Fibroblast of pulmonary artery (primary cell): ENCODE results near the gene BSN.

Source experiments
- DNase-seq: peaks from one replicate; pipeline ENCODE4 v3.0.0-alpha.2; 2010; ENCODE audit warnings: low read depth
- H3K4me3 ChIP-seq: replicated peaks from 2 replicates; pipeline ENCODE4 v1.5.1; 2011; ENCODE audit warnings: low read depth, mild to moderate bottlenecking, control low read depth, low read length, moderate library complexity
- TF ChIP-seq, protein P1 (sequence below): IDR thresholded peaks from 2 replicates; pipeline ENCODE4 v1.5.1; 2011; ENCODE audit warnings: mild to moderate bottlenecking, control low read depth, low read length, inconsistent platforms; ENCODE audit errors: missing control alignments

Gene BSN

DNA sequence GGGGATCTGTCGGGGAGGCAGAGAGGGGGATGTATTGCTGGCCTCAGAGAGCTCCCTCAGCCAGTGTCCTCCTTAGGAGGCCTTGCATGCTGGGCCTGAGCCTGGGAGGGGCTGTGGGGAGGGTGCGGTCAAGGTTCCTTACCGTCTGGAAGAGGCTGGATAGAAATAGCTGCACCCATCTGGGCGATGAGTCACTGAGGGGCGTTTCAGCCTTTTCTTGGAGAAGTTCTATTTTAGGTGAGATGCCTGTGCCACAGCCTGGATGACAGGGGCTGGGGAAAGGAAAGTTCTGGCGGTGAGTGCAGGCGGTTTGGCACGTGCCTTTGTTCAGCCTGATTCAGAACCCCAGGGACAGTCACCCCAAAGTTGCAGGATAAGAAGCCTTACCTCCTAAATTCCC lies 84.2 kb downstream of the BSN start:
- DNase-seq: peak; percentile 34
- TF ChIP-seq, protein P1, sequence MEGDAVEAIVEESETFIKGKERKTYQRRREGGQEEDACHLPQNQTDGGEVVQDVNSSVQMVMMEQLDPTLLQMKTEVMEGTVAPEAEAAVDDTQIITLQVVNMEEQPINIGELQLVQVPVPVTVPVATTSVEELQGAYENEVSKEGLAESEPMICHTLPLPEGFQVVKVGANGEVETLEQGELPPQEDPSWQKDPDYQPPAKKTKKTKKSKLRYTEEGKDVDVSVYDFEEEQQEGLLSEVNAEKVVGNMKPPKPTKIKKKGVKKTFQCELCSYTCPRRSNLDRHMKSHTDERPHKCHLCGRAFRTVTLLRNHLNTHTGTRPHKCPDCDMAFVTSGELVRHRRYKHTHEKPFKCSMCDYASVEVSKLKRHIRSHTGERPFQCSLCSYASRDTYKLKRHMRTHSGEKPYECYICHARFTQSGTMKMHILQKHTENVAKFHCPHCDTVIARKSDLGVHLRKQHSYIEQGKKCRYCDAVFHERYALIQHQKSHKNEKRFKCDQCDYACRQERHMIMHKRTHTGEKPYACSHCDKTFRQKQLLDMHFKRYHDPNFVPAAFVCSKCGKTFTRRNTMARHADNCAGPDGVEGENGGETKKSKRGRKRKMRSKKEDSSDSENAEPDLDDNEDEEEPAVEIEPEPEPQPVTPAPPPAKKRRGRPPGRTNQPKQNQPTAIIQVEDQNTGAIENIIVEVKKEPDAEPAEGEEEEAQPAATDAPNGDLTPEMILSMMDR: no peak
- H3K4me3 ChIP-seq: no peak overlapping the region

DNA sequence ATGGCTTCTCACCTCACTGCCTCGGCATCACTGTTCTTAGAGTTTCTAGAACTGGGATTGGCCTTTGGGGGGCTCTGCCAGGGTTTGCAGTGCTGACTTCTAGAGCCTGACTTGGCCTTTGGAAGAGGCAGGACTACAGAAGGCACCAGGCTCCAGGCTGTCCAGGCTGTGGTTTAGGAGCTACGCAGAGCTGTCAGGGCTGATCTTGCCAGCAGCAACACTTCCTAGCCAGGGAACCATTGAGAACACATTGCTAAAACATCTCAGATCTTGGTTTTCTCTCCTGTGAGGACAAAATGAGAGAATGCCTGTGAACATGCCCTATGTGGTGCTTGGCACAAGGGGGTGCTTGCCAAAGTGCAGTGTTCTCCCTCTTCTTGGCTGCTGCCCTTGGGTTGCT lies 85.3 kb downstream of the BSN start:
- H3K4me3 ChIP-seq: no peak overlapping the region
- TF ChIP-seq, protein P1: no peak
- no peak for DNase-seq

DNA sequence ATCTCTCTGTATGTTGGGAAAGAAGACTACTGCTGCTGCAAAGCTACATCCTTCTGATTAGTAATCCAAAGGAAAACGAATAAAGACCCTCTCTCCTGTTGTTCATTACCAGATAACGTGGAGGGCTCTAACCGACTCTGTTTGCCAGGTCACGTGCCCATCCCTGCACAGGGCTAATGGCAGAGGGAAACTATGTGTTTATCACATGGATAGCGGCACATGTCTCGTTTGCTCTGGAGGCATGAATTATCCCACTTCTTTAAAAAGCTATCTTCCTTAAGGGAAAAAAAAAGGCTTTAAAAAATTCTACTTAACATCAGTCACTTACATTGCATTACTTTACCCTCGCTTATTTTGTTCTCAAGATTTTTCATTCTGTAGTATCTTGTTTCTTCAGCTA lies 87.0 kb downstream of the BSN start:
- no peak for DNase-seq
- H3K4me3 ChIP-seq: no peak overlapping the region
- TF ChIP-seq, protein P1: no peak

DNA sequence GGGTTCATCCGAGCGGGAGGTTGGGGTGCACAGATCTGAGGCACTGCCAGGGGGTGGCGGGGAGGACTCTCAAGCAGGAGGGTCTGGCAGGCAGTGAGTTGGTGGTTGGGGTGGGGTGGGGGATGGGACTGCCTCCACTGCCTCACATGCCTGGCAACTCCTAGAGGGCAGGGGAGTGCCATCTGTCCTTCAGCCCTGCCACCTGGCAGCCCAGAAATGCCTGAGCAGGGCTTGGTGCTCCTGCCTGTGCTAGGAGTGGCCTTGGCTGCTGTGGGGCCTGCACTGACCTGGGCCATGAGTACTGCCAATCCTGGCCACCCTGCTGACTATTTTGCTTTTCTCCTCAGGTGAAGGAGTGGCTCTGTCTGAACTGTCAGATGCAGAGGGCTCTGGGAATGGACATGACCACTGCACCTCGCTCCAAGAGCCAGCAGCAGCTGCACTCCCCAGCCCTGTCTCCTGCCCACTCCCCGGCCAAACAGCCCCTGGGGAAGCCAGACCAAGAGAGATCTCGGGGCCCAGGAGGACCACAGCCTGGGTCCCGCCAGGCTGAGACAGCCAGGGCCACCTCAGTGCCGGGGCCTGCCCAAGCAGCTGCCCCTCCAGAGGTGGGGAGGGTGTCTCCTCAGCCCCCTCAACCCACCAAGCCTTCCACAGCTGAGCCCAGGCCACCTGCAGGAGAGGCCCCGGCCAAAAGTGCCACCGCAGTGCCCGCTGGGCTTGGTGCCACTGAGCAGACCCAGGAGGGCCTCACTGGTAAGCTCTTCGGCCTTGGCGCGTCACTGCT lies 87.8 kb downstream of the BSN start:
- no peak for DNase-seq
- no peak overlapping the region for H3K4me3 ChIP-seq
- TF ChIP-seq, protein P1: no peak

DNA sequence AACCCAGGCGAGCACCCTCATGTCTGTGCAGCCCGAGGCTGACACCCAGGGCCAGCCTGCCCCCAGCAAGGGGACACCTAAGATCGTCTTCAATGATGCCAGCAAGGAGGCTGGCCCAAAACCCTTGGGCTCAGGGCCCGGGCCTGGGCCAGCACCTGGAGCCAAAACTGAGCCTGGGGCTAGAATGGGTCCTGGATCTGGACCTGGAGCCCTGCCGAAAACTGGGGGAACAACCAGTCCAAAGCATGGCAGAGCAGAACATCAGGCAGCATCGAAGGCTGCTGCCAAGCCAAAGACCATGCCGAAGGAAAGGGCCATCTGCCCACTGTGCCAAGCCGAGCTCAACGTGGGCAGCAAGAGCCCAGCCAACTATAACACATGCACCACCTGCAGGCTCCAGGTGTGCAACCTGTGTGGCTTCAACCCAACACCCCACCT lies 88.5 kb downstream of the BSN start:
- no peak overlapping the region for H3K4me3 ChIP-seq
- no peak for DNase-seq
- TF ChIP-seq, protein P1: no peak

DNA sequence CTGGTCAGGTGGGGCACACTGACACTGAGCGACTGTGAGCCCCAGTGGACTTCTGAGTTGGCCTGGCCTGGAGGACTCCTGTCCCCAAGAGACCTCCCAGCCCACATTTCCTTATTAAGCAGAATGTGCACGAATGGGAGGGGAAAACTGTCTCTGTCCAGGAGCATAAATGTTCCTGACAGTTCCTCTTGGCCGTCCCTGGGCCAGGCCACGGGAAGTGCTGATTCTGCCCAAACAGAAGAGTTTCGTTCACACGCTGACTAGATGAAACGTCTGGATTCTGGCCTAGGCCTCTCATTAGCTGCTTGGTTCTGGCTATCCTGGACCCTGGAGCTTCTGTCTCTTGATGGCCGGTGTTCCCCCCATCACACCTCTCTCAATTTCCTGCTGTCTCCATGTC lies 90.4 kb downstream of the BSN start:
- no peak overlapping the region for H3K4me3 ChIP-seq
- DNase-seq: no peak
- TF ChIP-seq, protein P1: no peak

DNA sequence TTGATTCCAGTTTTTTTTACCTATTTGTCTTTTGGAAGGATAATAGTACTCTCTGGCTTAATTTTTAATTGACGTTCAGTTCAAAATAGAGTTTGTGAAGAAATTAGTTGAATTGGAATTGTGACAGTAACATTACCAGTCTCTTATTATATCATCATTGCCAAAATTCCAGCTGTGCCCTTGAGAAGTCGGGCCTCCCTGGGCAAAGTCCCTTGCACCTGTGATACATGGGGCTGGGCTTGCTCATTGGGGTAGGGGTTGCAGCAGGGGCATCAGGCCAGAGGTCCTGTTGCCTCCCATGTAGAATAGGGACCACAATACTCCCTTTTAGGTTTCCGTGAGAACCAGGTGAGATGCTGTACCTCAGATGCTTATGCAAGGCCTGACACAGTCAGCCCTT lies 92.0 kb downstream of the BSN start:
- H3K4me3 ChIP-seq: no peak overlapping the region
- TF ChIP-seq, protein P1: no peak
- DNase-seq: no peak
